Activated CD4-positive, alpha-beta memory T cell treated with anti-CD3 and anti-CD28 coated beads, Interleukin-2, amount 10 ng/mL, durations not matched to agents 7 days and 5 days (primary cell): ENCODE results near the gene BGN. TPM values are rescaled to one million over a fixed set of nuclear protein-coding genes. Genes with fewer than 3 reads are reported as not detected.

Experiments
- CTCF ChIA-PET: fragments of 350-600 bp; sonication (Branson Sonifier 250); formaldehyde crosslinking; loops from one replicate; lab custom pipeline; 2021; ENCODE audit warnings: antibody characterized with exemption, inconsistent platforms; lab: Charles Lee
- POLR2A ChIA-PET: fragments of 350-600 bp; sonication (Branson Sonifier 250); formaldehyde crosslinking; loops from one replicate; lab custom pipeline; 2021; ENCODE audit warnings: antibody characterized with exemption; lab: Charles Lee
- DNase-seq: peaks from one replicate; pipeline ENCODE4 v3.0.0-alpha.2; 2020
- H3K27ac Mint-ChIP-seq: one replicate; pipeline ENCODE4 v1.8.0; 2021; ENCODE audit warnings: mild to moderate bottlenecking, mixed read lengths
- H3K27me3 Mint-ChIP-seq: one replicate; pipeline ENCODE4 v1.8.0; 2021; ENCODE audit warnings: mixed read lengths
- H3K36me3 Mint-ChIP-seq: one replicate; pipeline ENCODE4 v1.8.0; 2021; ENCODE audit warnings: low read depth, mixed read lengths
- H3K4me1 Mint-ChIP-seq: one replicate; pipeline ENCODE4 v1.8.0; 2021; ENCODE audit warnings: mixed read lengths
- H3K4me3 Mint-ChIP-seq: one replicate; pipeline ENCODE4 v1.8.0; 2021; ENCODE audit warnings: mild to moderate bottlenecking, mixed read lengths
- H3K9me3 Mint-ChIP-seq: one replicate; pipeline ENCODE4 v1.8.0; 2021; ENCODE audit warnings: mixed read lengths
- total RNA-seq, 2 experiments: library from RNA; stranded (reverse); gene quantifications; one replicate each; pipeline ENCODE4 v1.2.3, GENCODE V29; 2021

Gene BGN
- total RNA-seq, 2 experiments from 2014 or later = not detected

DNA sequence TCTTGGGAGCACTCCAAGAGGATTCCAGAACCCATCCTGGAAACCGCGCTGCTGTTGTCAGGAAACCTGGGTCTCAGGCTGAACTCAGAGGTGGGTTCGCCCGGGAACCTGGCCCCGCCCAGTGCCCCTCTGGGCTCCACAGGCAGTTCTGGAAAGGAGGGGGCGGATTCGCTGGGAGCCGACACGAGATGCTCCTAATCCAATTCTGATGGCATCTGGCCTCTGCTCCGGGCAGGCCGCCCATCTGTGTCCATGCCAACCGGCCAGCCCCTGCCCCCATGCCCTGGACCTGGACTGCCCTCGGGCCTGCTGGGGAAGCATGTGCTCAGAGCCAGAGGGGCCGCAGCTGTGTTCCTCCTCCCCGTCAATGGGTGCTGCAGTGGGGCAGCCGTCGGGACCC, 43.6 kb downstream of the BGN start:
- Mint-ChIP-seq H3K27ac (no peak overlapping the region), H3K4me3 (no peak overlapping the region), H3K36me3 (no peaks in the 10 kb centered on the region), H3K9me3 (no peaks in the 10 kb centered on the region), H3K27me3 (no peaks in the 10 kb centered on the region), H3K4me1 (no peaks in the 10 kb centered on the region)
- ChIA-PET CTCF (interaction anchor here (0.7 to 2.8 kb wide), 6 partner anchors 77 to 129 kb away, joined by 3 to 38 read pairs (median 5); no protein-coding TSS in a partner anchor), POLR2A (no interaction called here)
- DNase-seq = no peak

DNA sequence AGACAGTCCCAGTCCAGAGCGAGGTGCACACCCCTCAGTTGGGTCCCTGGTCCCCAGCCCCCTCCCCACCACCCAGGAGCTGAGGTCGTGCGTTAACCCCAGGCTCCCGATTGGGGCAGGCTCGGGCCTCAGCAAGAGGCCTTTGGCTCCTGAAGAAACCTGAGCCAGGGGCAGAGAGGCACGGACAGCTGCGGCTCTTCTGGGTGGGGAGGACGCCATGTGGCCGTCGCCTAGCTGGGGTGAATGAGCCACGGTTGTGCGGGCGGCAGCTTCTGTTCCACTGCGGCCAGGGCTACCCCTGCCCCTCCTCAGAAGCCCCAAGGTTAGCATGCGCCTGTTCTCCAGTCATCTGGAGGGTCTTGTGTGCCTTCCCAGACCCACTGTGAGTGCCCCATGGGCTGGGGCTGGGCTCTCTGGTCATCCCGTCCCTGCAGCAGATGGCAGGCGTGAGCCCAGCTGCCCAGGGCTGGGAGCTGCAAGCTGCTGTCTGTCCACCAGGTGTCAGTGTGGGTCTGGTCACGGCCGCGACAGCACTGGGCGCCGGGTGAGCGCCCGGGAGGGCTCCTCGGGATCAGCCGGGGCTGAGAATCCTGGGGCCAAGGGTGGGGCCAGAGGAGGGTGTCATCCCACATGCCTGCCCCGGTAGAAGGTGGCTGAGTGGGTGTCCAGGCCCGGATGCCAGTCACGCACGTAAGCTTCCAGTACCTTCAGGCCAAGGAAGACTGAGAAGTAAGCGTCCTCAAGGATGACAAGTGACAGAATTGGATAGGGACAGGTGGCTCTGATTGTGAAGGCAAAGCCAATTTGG, 44.6 kb downstream of the BGN start:
- ChIA-PET CTCF (interaction anchor here (0.6 to 2.8 kb wide), 15 partner anchors 11 to 597 kb away, joined by 3 to 38 read pairs (median 3); partner anchors contain the start of gene HAUS7), POLR2A (no interaction called here)
- peak; percentile 60 for DNase-seq
- Mint-ChIP-seq H3K27me3 (no peaks in the 10 kb centered on the region), H3K4me3 (no peak overlapping the region), H3K4me1 (no peaks in the 10 kb centered on the region), H3K36me3 (no peaks in the 10 kb centered on the region), H3K9me3 (no peaks in the 10 kb centered on the region), H3K27ac (no peak overlapping the region)

DNA sequence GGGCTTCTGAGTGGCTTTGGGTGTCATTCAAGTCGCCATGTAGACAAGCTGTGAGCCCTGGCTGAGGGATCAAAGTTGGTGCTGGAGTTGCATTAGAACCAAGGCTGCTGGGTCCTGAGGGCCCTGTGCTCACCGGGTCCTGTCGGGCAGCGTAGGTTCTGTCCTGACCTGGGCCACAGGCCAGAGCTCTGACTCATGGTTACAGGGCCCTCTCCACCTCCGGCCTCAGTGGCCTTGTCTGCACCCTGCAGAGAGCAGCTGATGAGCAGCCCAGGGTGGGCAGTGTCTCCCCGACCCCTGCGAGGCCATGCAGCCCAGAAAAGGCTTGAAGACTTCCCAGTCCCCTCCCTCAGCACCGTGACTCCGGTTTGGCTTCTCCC, 45.2 kb downstream of the BGN start:
- ChIA-PET POLR2A (no interaction called here), CTCF (interaction anchor here (0.6 to 2.8 kb wide), 10 partner anchors 11 to 598 kb away, joined by 3 to 38 read pairs (median 5); partner anchors contain the start of gene HAUS7)
- Mint-ChIP-seq H3K27ac (no peak overlapping the region), H3K4me1 (no peaks in the 10 kb centered on the region), H3K9me3 (no peaks in the 10 kb centered on the region), H3K27me3 (no peaks in the 10 kb centered on the region), H3K4me3 (no peak overlapping the region), H3K36me3 (no peaks in the 10 kb centered on the region)
- no peak for DNase-seq

DNA sequence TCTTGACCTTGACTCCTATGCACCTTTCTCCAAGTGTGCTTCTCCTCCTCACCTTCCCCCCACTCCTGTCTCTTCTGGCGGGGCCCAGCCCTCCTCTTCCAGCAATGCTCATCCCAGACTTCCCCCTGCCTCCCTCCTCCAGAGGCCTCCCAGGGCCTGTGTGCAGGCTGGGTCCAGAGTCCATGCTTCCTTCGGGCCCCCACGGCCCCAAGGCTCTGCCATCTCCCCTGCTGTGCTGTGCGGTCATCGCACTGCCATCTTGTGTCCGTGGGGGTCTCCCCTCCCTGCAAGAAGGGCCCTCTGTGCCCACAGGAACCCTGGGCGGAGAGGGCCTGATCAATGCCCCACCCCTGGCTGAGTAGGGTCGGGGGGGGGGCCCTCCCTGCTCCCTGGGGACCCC, 49.9 kb downstream of the BGN start:
- ChIA-PET CTCF (no interaction called here), POLR2A (no interaction called here)
- H3K36me3 Mint-ChIP-seq = no peaks in the 10 kb centered on the region
- DNase-seq = no peak
- no peak overlapping the region for H3K4me3 Mint-ChIP-seq
- H3K27me3 Mint-ChIP-seq = no peaks in the 10 kb centered on the region
- H3K27ac Mint-ChIP-seq = no peak overlapping the region
- H3K4me1 Mint-ChIP-seq = no peaks in the 10 kb centered on the region
- H3K9me3 Mint-ChIP-seq = no peaks in the 10 kb centered on the region

DNA sequence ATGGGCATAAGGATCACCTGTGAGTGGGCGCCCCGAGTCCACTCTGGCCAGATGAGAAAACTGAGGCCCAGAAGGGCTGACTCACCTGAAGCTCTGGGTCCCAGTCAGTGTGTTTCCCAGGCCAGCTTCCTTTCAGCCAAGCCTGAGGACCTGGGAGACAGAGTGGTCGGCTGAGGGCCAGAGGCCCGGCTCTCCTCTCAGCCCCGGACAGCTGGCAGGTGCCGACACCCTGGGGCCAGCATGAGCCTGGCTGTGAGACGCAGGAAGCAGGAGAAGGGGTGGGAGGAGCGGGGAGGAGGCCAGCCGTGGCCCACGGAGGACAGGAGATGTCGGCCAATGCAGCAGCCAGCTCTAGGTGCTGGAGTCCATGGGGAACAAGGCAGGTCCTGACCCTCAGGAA, 51.6 kb downstream of the BGN start:
- no peak for DNase-seq
- ChIA-PET POLR2A (no interaction called here), CTCF (interaction anchor here (0.9 kb wide), 1 partner anchor 8 kb away, joined by 4 read pairs; no protein-coding TSS in a partner anchor)
- Mint-ChIP-seq H3K4me1 (no peaks in the 10 kb centered on the region), H3K27me3 (no peaks in the 10 kb centered on the region), H3K27ac (no peak overlapping the region), H3K9me3 (no peaks in the 10 kb centered on the region), H3K4me3 (no peak overlapping the region), H3K36me3 (no peaks in the 10 kb centered on the region)

DNA sequence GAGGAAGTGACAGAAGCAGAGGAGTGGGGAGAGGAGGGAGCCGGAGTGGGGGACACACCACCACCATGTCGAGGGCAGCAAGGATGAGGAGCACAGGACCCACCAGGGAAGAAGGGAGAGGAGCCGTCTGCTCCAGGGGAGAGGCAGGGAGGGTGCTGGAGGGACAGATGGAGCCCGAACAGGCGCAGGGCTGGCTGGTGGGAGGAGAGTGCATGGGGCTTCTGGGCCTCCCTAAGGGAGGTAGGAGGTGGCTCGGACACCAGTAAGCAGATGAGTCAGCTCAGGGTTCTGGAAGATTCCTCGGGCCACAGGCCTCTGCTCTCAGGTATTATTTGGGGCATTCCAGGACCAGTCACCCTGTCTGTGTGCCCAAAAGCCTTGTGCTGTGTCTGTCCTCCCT, 52.4 kb downstream of the BGN start:
- Mint-ChIP-seq H3K9me3 (no peaks in the 10 kb centered on the region), H3K36me3 (no peaks in the 10 kb centered on the region), H3K27ac (no peak overlapping the region), H3K4me1 (no peaks in the 10 kb centered on the region), H3K27me3 (no peaks in the 10 kb centered on the region), H3K4me3 (no peak overlapping the region)
- ChIA-PET CTCF (no interaction called here), POLR2A (no interaction called here)
- no peak for DNase-seq

DNA sequence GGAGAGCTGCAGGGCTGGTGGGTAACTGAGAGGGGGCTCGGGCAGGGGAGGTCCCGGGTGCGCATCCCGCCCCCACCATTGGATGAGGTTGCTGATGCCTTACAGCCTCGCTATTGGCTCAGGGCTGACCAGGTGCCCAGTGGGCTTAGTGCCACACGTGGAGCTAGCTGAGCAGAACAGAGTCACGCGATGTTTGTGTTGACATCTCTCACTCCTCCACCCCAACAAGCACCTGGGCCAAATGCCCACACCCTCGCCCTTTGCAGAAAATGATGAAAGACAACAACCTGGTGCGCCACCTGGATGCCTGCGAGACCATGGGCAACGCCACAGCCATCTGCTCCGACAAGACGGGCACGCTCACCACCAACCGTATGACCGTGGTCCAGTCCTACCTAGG, 54.5 kb downstream of the BGN start:
- no peak for DNase-seq
- H3K9me3 Mint-ChIP-seq = no peaks in the 10 kb centered on the region
- H3K36me3 Mint-ChIP-seq = no peaks in the 10 kb centered on the region
- POLR2A ChIA-PET = no interaction called here
- no peaks in the 10 kb centered on the region for H3K4me1 Mint-ChIP-seq
- H3K27me3 Mint-ChIP-seq = no peaks in the 10 kb centered on the region
- CTCF ChIA-PET = interaction anchor here (1.7 kb wide), 1 partner anchor 118 kb away, joined by 3 read pairs; no protein-coding TSS in a partner anchor
- no peak overlapping the region for H3K27ac Mint-ChIP-seq
- H3K4me3 Mint-ChIP-seq = no peak overlapping the region

DNA sequence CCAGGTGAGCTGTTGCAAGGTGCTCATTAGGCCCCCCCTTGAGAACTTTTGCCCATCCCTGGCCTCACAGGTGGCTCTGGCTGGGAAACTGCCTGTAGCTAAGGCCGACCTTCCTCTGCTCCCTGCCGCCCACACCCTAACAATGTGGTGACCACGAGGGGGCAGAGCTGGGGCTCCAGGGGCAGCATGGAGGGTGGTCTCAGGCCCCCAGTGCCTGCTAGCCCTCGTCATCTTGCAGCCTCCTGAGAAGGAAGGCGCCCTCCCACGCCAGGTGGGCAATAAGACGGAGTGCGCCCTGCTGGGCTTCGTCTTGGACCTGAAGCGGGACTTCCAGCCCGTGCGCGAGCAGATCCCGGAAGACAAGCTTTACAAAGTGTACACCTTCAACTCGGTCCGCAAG, 55.0 kb downstream of the BGN start:
- no peak for DNase-seq
- no peaks in the 10 kb centered on the region for H3K9me3 Mint-ChIP-seq
- ChIA-PET CTCF (interaction anchor here (1.7 kb wide), 1 partner anchor 118 kb away, joined by 3 read pairs; no protein-coding TSS in a partner anchor), POLR2A (no interaction called here)
- H3K27ac Mint-ChIP-seq = no peak overlapping the region
- H3K4me1 Mint-ChIP-seq = no peaks in the 10 kb centered on the region
- no peaks in the 10 kb centered on the region for H3K27me3 Mint-ChIP-seq
- H3K36me3 Mint-ChIP-seq = no peaks in the 10 kb centered on the region
- H3K4me3 Mint-ChIP-seq = no peak overlapping the region

DNA sequence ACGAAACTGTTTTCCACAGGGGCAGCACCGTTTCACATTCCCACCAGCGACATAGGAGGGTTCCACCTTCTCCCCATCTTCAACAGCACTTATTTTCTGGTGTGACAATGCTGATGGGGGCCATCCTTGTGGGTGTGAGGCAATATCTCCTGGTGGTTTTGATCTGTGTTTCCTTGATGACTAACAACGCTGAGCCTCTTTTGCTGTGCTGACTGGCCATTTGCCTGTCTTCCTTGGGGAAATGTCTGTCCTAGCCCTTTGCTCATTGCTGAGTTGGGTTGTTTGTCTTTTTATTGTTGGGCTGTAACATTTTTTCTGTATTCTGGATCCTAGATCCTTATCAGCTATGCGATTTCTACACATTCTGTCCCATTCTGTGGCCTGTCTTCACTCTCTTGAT, 56.4 kb downstream of the BGN start:
- POLR2A ChIA-PET = no interaction called here
- Mint-ChIP-seq H3K4me3 (no peak overlapping the region), H3K27ac (no peak overlapping the region), H3K36me3 (no peaks in the 10 kb centered on the region), H3K4me1 (no peaks in the 10 kb centered on the region), H3K9me3 (no peaks in the 10 kb centered on the region), H3K27me3 (no peaks in the 10 kb centered on the region)
- CTCF ChIA-PET = no interaction called here
- DNase-seq = no peak

DNA sequence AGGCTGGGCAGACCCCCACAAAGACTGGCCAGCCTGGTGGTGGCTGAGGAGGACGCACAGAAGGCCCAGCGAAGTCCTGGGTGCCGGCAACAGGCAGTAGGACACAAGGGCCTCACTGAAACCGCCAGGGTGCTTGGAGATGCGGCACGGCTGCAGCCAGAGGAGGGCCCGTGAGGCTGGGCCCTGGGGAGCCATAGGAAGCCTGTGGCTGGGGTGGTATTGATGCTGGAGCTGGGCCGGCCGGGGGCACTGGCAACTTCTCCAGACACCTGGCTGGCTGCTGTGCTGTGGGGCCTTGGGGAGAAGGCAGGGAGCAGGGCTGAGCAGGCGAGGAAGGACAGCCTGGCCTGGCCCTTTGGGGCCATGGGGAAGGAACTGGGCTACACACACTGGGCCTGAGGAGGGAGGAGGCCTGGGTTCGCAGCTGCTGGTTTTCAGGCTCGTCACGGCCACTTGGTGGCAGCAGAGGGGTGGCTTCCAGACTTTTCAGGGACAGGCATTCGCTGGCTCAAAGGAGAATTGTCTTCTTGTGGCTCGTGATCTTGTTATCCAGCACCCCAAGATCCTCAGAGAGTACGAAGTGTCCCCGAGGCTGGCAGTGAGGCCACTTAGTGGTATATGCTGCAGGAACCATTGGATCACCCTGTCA, 59.9 kb downstream of the BGN start:
- Mint-ChIP-seq H3K9me3 (no peaks in the 10 kb centered on the region), H3K4me3 (no peak overlapping the region), H3K27ac (no peak overlapping the region), H3K4me1 (no peaks in the 10 kb centered on the region), H3K27me3 (no peaks in the 10 kb centered on the region), H3K36me3 (no peaks in the 10 kb centered on the region)
- ChIA-PET POLR2A (interaction anchor here (1.4 kb wide), 1 partner anchor 92 kb away, joined by 3 read pairs; no protein-coding TSS in a partner anchor), CTCF (interaction anchor here (0.8 to 1.4 kb wide), 5 partner anchors 8 to 113 kb away, joined by 4 to 8 read pairs (median 4); no protein-coding TSS in a partner anchor)
- peak; percentile 63 for DNase-seq

DNA sequence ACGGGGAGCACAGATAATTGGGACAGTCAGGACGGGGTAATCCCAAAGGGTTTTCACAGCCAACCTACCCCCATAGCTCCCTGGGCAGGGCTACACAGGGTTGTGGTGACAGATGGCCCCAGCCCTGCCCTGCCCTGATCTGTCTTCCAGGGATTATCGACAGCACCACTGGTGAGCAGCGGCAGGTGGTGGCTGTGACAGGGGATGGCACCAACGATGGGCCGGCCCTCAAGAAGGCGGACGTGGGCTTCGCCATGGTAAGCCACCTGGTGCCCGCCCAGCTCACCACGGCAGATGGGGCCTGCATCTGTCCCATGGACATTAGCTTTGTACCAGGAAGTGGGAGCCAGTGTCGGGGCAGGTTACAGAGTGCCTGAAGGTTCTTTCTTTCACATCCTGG, 62.0 kb downstream of the BGN start:
- Mint-ChIP-seq H3K36me3 (no peaks in the 10 kb centered on the region), H3K9me3 (no peaks in the 10 kb centered on the region), H3K4me3 (no peak overlapping the region), H3K27ac (no peak overlapping the region), H3K4me1 (no peaks in the 10 kb centered on the region), H3K27me3 (no peaks in the 10 kb centered on the region)
- ChIA-PET CTCF (no interaction called here), POLR2A (no interaction called here)
- no peak for DNase-seq

DNA sequence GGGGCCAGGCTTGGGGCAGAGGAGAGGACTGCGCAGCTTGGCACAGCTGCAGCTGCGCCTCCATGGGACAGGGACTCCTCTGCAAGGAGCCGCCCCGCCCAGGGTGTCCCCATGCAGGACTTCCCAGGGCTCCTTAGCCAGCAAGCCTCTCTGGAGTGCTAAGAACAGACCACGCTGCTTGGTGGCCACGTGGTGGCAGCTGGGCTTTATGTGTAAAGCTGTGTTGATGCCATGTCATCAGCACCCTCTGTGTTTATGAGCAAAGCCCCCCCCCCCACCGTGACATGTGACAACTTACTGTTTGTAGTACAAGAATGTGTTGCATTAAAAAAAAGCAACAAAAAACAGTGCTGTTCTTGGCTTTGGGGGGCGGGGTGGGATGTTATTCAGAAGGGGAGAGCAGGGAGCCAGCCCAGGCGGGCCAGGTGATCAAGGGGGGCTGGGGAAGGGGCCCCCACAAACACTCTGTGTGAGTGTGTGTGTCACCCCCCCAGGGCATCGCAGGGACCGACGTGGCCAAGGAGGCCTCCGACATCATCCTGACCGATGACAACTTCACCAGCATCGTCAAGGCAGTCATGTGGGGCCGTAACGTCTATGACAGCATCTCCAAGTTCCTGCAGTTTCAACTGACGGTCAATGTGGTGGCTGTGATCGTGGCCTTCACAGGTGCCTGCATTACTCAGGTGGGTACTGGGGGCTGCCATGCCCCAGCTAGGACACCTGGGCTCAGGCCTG, 63.0 kb downstream of the BGN start:
- Mint-ChIP-seq H3K27ac (no peak overlapping the region), H3K4me1 (no peaks in the 10 kb centered on the region), H3K36me3 (no peaks in the 10 kb centered on the region), H3K9me3 (no peaks in the 10 kb centered on the region), H3K27me3 (no peaks in the 10 kb centered on the region), H3K4me3 (no peak overlapping the region)
- POLR2A ChIA-PET = no interaction called here
- DNase-seq = no peak
- CTCF ChIA-PET = no interaction called here
